Mesendoderm (in vitro differentiated cells): Measurements from ENCODE around the gene POGK.

Experiments
- DNase-seq: peaks from one replicate; pipeline ENCODE4 v3.0.0; 2013
- H2AK5ac ChIP-seq: 2 replicates; pipeline ENCODE4 v1.6.1; 2013; ENCODE audit warnings: low read length, inconsistent platforms
- H2BK120ac ChIP-seq: 2 replicates; pipeline ENCODE4 v1.6.1; 2013; ENCODE audit warnings: low read depth, mild to moderate bottlenecking, low read length, moderate library complexity, mixed read lengths
- H2BK15ac ChIP-seq: replicated peaks from 2 replicates; pipeline ENCODE4 v1.6.1; 2013; ENCODE audit warnings: low read depth, mild to moderate bottlenecking, moderate library complexity
- H2BK5ac ChIP-seq: 2 replicates; pipeline ENCODE4 v1.6.1; 2013; ENCODE audit warnings: low read length, inconsistent platforms
- H3K18ac ChIP-seq: 2 replicates; pipeline ENCODE4 v1.6.1; 2013; ENCODE audit warnings: mild to moderate bottlenecking, low read length, mixed read lengths
- H3K23ac ChIP-seq: one replicate; pipeline ENCODE4 v1.6.1; 2013; ENCODE audit warnings: low read length
- H3K27ac ChIP-seq: 2 replicates; pipeline ENCODE4 v1.5.1; 2013; ENCODE audit warnings: low read depth, mild to moderate bottlenecking, inconsistent platforms, low read length, moderate library complexity
- H3K27me3 ChIP-seq: 2 replicates; pipeline ENCODE4 v1.6.1; 2013; ENCODE audit warnings: low read length, control low read depth, mild to moderate bottlenecking, inconsistent platforms; ENCODE audit not compliant: insufficient read depth, poor library complexity
- H3K36me3 ChIP-seq: 2 replicates; pipeline ENCODE4 v1.6.1; 2013; ENCODE audit warnings: low read length, inconsistent platforms; ENCODE audit not compliant: control insufficient read depth, insufficient read depth
- H3K4ac ChIP-seq: one replicate; pipeline ENCODE4 v1.6.1; 2013; ENCODE audit warnings: low read depth, mild to moderate bottlenecking, low read length, moderate library complexity
- H3K4me1 ChIP-seq: 2 replicates; pipeline ENCODE4 v1.6.1; 2013; ENCODE audit warnings: low read depth, low read length, inconsistent platforms; ENCODE audit not compliant: control insufficient read depth
- H3K4me2 ChIP-seq: 2 replicates; pipeline ENCODE4 v1.6.1; 2013; ENCODE audit warnings: low read length
- H3K4me3 ChIP-seq: 2 replicates; pipeline ENCODE4 v1.5.1; 2013; ENCODE audit warnings: mild to moderate bottlenecking, low read length
- H3K56ac ChIP-seq: one replicate; pipeline ENCODE4 v1.6.1; 2013; ENCODE audit warnings: low read length
- H3K79me1 ChIP-seq: 2 replicates; pipeline ENCODE4 v1.6.1; 2013; ENCODE audit warnings: low read length, inconsistent platforms
- H3K79me2 ChIP-seq: 2 replicates; pipeline ENCODE4 v1.6.1; 2013; ENCODE audit warnings: mild to moderate bottlenecking, low read length; ENCODE audit not compliant: control insufficient read depth, insufficient read depth
- H3K9ac ChIP-seq: 2 replicates; pipeline ENCODE4 v1.6.1; 2013; ENCODE audit warnings: low read length, inconsistent platforms
- H4K5ac ChIP-seq: one replicate; pipeline ENCODE4 v1.6.1; 2013; ENCODE audit warnings: low read length
- H4K8ac ChIP-seq: one replicate; pipeline ENCODE4 v1.6.1; 2013; ENCODE audit warnings: low read depth, mild to moderate bottlenecking, control low read depth, low read length, moderate library complexity
- WGBS: extraction: QIAGEN DNeasy Blood & Tissue Kit; methylation state at CpG from one replicate; pipeline ENCODE4 v1.1.7; 2013; ENCODE audit warnings: low lambda C conversion rate, missing lambda C conversion rate; ENCODE audit not compliant: insufficient coverage; ENCODE audit errors: extremely low coverage; 5-methylcytosine and 5-hydroxymethylcytosine counted together

The POGK gene

GRCh38 chr1:166884040-166884642, 44.9 kb downstream of the POGK start:
- Histone ChIP-seq H3K4ac (no peak overlapping the region), H3K4me3 (no peak overlapping the region), H3K27me3 (no peaks in the 10 kb centered on the region), H3K56ac (no peak overlapping the region), H2BK120ac (no peak overlapping the region), H4K8ac (no peak overlapping the region), H3K79me1 (no peaks in the 10 kb centered on the region), H3K27ac (no peak overlapping the region), H3K9ac (no peak overlapping the region), H3K36me3 (no peaks in the 10 kb centered on the region), H2BK5ac (no peak overlapping the region), H3K79me2 (no peaks in the 10 kb centered on the region), H3K23ac (no peak overlapping the region), H2AK5ac (no peak overlapping the region), H3K18ac (no peak overlapping the region), H3K4me2 (no peak overlapping the region), H3K4me1 (no peaks in the 10 kb centered on the region), H4K5ac (no peak overlapping the region), H2BK15ac (no peak overlapping the region)
- peak; percentile 87 for DNase-seq
- no CpG with 5 or more reads among the region's 44 CpGs for WGBS

GRCh38 chr1:166884971-166885370, 45.7 kb downstream of the POGK start:
- Histone ChIP-seq H2BK120ac (no peak overlapping the region), H2BK15ac (no peak overlapping the region), H4K5ac (no peak overlapping the region), H3K27ac (no peak overlapping the region), H3K4me2 (no peak overlapping the region), H3K79me1 (no peaks in the 10 kb centered on the region), H2AK5ac (no peak overlapping the region), H3K79me2 (no peaks in the 10 kb centered on the region), H3K27me3 (no peaks in the 10 kb centered on the region), H3K4me3 (no peak overlapping the region), H3K23ac (no peak overlapping the region), H4K8ac (no peak overlapping the region), H3K18ac (no peak overlapping the region), H3K4ac (no peak overlapping the region), H3K36me3 (no peaks in the 10 kb centered on the region), H3K4me1 (no peaks in the 10 kb centered on the region), H2BK5ac (no peak overlapping the region), H3K9ac (no peak overlapping the region), H3K56ac (no peak overlapping the region)
- WGBS = no CpG with 5 or more reads among the region's 3 CpGs
- DNase-seq = no peak

GRCh38 chr1:166888373-166889111, 49.3 kb downstream of the POGK start:
- WGBS = no CpG with 5 or more reads among the region's 4 CpGs
- Histone ChIP-seq H3K4me1 (no peaks in the 10 kb centered on the region), H3K79me2 (no peaks in the 10 kb centered on the region), H2BK15ac (no peak overlapping the region), H3K23ac (no peak overlapping the region), H3K27ac (no peak overlapping the region), H3K27me3 (no peaks in the 10 kb centered on the region), H2BK5ac (no peak overlapping the region), H3K18ac (no peak overlapping the region), H3K4me2 (no peak overlapping the region), H3K9ac (no peak overlapping the region), H3K4ac (no peak overlapping the region), H4K8ac (no peak overlapping the region), H3K4me3 (no peak overlapping the region), H3K36me3 (no peaks in the 10 kb centered on the region), H3K56ac (no peak overlapping the region), H2AK5ac (no peak overlapping the region), H4K5ac (no peak overlapping the region), H3K79me1 (no peaks in the 10 kb centered on the region), H2BK120ac (no peak overlapping the region)
- DNase-seq = peak; percentile 31

DNA sequence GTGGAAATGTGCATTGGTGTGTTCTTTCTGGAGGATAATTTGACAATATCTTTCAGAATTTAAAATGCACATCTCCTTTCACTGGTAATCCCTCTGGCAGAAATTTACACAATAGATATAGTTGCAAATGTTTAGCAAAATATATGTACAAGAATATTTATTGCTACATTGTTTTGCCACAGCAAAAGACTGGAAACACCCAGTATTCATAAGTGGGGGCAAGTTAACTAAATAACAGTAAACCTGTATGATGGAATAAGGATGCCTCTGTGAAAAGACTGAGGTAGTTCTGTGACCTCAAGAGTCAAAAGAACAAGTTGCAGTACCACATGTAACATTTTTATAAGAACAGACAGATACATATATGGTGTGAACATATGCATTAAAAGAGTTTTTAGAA, 50.5 kb downstream of the POGK start:
- Histone ChIP-seq H3K4me2 (no peak overlapping the region), H3K27me3 (no peaks in the 10 kb centered on the region), H3K4me1 (no peaks in the 10 kb centered on the region), H2BK120ac (no peak overlapping the region), H3K36me3 (no peaks in the 10 kb centered on the region), H3K27ac (no peak overlapping the region), H3K4ac (no peak overlapping the region), H4K8ac (no peak overlapping the region), H3K9ac (no peak overlapping the region), H3K4me3 (no peak overlapping the region), H2BK5ac (no peak overlapping the region), H3K23ac (no peak overlapping the region), H3K79me1 (no peaks in the 10 kb centered on the region), H2BK15ac (no peak overlapping the region), H2AK5ac (no peak overlapping the region), H3K79me2 (no peaks in the 10 kb centered on the region), H4K5ac (no peak overlapping the region), H3K18ac (no peak overlapping the region), H3K56ac (no peak overlapping the region)
- DNase-seq = no peak

DNA sequence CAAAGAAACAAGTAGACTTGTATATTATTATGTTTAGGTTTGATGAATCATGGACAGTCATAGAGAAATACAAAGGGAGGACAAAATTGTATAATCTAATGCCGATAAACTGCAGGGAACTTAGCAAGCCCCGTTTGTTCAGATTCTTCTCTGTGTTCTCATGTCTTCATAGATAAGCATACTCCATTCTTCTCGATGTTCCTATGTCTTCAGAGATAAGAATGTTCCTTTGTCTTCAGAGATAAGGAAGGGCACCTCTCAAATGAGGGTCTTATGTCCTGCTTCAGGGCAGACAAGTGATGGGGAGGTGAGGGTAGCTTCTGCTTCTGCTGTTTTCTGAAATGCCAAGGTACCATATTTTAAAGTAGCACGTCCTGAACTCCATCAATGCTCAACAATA, 56.5 kb downstream of the POGK start:
- no peak overlapping the region for H2BK120ac ChIP-seq
- H3K79me2 ChIP-seq = no peaks in the 10 kb centered on the region
- no CpG with 5 or more reads among the region's 4 CpGs for WGBS
- H3K9ac ChIP-seq = no peak overlapping the region
- no peaks in the 10 kb centered on the region for H3K4me1 ChIP-seq
- no peak overlapping the region for H4K8ac ChIP-seq
- H3K4me3 ChIP-seq = no peak overlapping the region
- H3K36me3 ChIP-seq = no peaks in the 10 kb centered on the region
- no peak overlapping the region for H3K4ac ChIP-seq
- H4K5ac ChIP-seq = no peak overlapping the region
- H3K23ac ChIP-seq = no peak overlapping the region
- no peak overlapping the region for H3K18ac ChIP-seq
- no peak overlapping the region for H2BK5ac ChIP-seq
- H2BK15ac ChIP-seq = no peak overlapping the region
- H3K4me2 ChIP-seq = no peak overlapping the region
- no peak overlapping the region for H2AK5ac ChIP-seq
- no peak overlapping the region for H3K27ac ChIP-seq
- H3K79me1 ChIP-seq = no peaks in the 10 kb centered on the region
- DNase-seq = no peak
- no peaks in the 10 kb centered on the region for H3K27me3 ChIP-seq
- H3K56ac ChIP-seq = no peak overlapping the region

DNA sequence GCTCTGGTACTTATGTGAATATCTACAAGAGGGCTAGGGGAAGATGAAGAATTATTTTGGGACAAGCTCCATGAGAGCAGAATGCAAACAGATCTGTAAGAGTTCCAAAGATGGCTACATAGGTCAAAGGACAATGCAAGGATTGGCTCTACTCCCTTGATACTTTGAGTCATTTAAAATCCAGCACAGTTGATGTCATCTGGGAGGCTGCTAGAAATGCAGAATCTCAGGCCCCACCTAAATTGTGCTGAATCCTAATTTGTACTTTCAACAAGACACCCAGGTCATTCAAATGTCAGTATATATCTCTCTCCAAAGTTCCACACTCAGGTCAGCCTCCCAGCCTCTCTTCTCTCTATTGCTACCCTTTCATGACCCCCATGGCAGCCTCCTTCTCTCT, 60.5 kb downstream of the POGK start:
- Histone ChIP-seq H3K23ac (no peak overlapping the region), H2BK120ac (no peak overlapping the region), H3K79me2 (no peaks in the 10 kb centered on the region), H3K4me3 (no peak overlapping the region), H3K36me3 (no peaks in the 10 kb centered on the region), H3K27ac (no peak overlapping the region), H4K8ac (no peak overlapping the region), H3K79me1 (no peaks in the 10 kb centered on the region), H3K18ac (no peak overlapping the region), H2AK5ac (no peak overlapping the region), H4K5ac (no peak overlapping the region), H3K4ac (no peak overlapping the region), H3K56ac (no peak overlapping the region), H3K9ac (no peak overlapping the region), H2BK5ac (no peak overlapping the region), H3K4me1 (peaks cover 4% of the 10 kb centered on the region), H2BK15ac (no peak overlapping the region), H3K4me2 (no peak overlapping the region), H3K27me3 (no peaks in the 10 kb centered on the region)
- DNase-seq = no peak
